GM12892 (cell line): ENCODE measurements around the gene SMIM5.

Experiments used
- DNase-seq: peaks from one replicate; pipeline ENCODE4 v3.0.0; 2011; ENCODE audit not compliant: insufficient read length
- FAIRE-seq: peaks from 2 replicates; lab custom pipeline; 2011; peaks lifted over from hg19 to GRCh38; lab: Jason Lieb, UNC
- POLR2A ChIP-seq: IDR thresholded peaks from 2 replicates; pipeline ENCODE4 v1.6.1; 2011; ENCODE audit warnings: low read depth, low read length, control low read depth
- POLR2AphosphoS5 ChIP-seq: IDR thresholded peaks from 2 replicates; pipeline ENCODE4 v1.6.1; 2011; ENCODE audit warnings: low read depth, low read length, control low read depth
- TAF1 ChIP-seq: IDR thresholded peaks from 2 replicates; pipeline ENCODE4 v1.6.1; 2011; ENCODE audit warnings: low read depth, mild to moderate bottlenecking, control low read depth, low read length, borderline replicate concordance

The SMIM5 gene

GRCh38 chr17:75594499-75595283, 38.5 kb upstream of the SMIM5 start:
- TF ChIP-seq POLR2AphosphoS5, result no peak
- no peak for TF ChIP-seq TAF1
- no peak for TF ChIP-seq POLR2A
- DNase-seq, result no peak
- no peak for FAIRE-seq

GRCh38 chr17:75595284-75595919, 37.8 kb upstream of the SMIM5 start:
- TF ChIP-seq TAF1, result no peak
- TF ChIP-seq POLR2A, result no peak
- no peak for TF ChIP-seq POLR2AphosphoS5
- DNase-seq (no peak), FAIRE-seq (no peak)

GRCh38 chr17:75595920-75596313, 37.3 kb upstream of the SMIM5 start:
- DNase-seq, result no peak
- TF ChIP-seq TAF1 (no peak), POLR2AphosphoS5 (no peak), POLR2A (no peak)
- no peak for FAIRE-seq

GRCh38 chr17:75596320-75597087, 36.7 kb upstream of the SMIM5 start:
- no peak for FAIRE-seq

GRCh38 chr17:75601057-75601987, 31.9 kb upstream of the SMIM5 start:
- FAIRE-seq (peak; percentile 85), DNase-seq (peak; percentile 73)

More at GRCh38 chr17:75596320-75597087, 36.7 kb upstream of the SMIM5 start:
- DNase-seq, result no peak
- TF ChIP-seq POLR2AphosphoS5 (no peak), POLR2A (no peak), TAF1 (no peak)

GRCh38 chr17:75602644-75603043, 30.6 kb upstream of the SMIM5 start:
- DNase-seq, result no peak
- TF ChIP-seq TAF1 (no peak), POLR2A (no peak), POLR2AphosphoS5 (no peak)
- FAIRE-seq, result no peak

More at GRCh38 chr17:75601057-75601987, 31.9 kb upstream of the SMIM5 start:
- TF ChIP-seq TAF1 (no peak), POLR2A (no peak), POLR2AphosphoS5 (no peak)

GRCh38 chr17:75603123-75603522, 30.1 kb upstream of the SMIM5 start:
- TF ChIP-seq TAF1, result no peak
- no peak for TF ChIP-seq POLR2A
- TF ChIP-seq POLR2AphosphoS5, result no peak
- no peak for DNase-seq
- no peak for FAIRE-seq

- no peak for FAIRE-seq
- TF ChIP-seq POLR2A, result no peak
- no peak for TF ChIP-seq TAF1
- TF ChIP-seq POLR2AphosphoS5, result no peak
These were observed 29.1 kb upstream of the SMIM5 start for GRCh38 chr17:75604034-75604695.

GRCh38 chr17:75605790-75606189, 27.4 kb upstream of the SMIM5 start:
- DNase-seq, result no peak
- FAIRE-seq, result no peak
- no peak for TF ChIP-seq POLR2A
- TF ChIP-seq TAF1, result no peak
- no peak for TF ChIP-seq POLR2AphosphoS5

More at GRCh38 chr17:75604034-75604695, 29.1 kb upstream of the SMIM5 start:
- no peak for DNase-seq

GRCh38 chr17:75607086-75607485, 26.1 kb upstream of the SMIM5 start:
- no peak for TF ChIP-seq TAF1
- TF ChIP-seq POLR2AphosphoS5, result no peak
- no peak for TF ChIP-seq POLR2A
- FAIRE-seq (no peak), DNase-seq (no peak)
